Measurements from ENCODE around the gene ALDOA.

DNA sequence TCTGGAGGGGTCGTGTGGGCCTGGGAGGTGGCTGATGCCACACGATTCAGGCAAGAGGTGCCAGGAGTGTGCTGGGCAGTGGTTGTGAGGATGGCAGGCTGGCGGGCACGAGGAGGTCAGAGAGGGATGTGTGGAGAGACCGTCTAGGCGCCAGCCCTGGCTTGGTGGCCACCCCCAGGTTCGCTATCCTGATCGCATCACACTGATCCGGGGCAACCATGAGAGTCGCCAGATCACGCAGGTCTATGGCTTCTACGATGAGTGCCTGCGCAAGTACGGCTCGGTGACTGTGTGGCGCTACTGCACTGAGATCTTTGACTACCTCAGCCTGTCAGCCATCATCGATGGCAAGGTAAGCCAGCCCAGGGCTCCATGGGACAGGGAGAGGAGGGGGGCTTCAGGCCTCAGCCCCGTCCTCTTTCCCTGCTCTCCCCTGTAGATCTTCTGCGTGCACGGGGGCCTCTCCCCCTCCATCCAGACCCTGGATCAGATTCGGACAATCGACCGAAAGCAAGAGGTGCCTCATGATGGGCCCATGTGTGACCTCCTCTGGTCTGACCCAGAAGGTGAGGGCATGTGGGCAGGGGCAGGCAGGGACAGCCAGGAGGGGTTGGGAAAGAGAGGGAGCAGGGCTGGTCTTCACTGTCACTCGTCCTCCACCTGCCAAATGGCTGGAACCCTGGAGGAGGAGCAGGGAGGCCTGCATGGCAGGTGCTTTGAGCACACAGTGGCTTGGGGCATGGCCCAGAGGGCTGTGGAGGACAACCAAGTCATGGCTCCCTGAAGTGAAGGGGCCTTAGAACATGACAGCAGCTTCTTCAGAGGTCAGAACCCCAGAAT, 17.9 kb downstream of the ALDOA start:
- TF ChIP-seq NBN (IDR thresholded peaks at IDR 0.05) (no peak), RAD21 (IDR thresholded peaks at IDR 0.05; ENCODE audit: insufficient read depth, low read depth, low read length) (no peak), MAX (IDR thresholded peaks at IDR 0.05; ENCODE audit: low read depth, low read length) (no peak), EZH2 (IDR thresholded peaks at IDR 0.05; ENCODE audit: borderline replicate concordance, control insufficient read depth, low read depth, low read length) (no peak)

Measured in GM12878 (cell line).